Hippocampal formation (tissue), 2 donors: ENCODE data around the gene GSN.

Source experiments
- DNase-seq, 2 donors: peaks; one replicate each; lab custom pipeline; 2025; lab: John Stamatoyannopoulos, UW

GSN gene

DNA sequence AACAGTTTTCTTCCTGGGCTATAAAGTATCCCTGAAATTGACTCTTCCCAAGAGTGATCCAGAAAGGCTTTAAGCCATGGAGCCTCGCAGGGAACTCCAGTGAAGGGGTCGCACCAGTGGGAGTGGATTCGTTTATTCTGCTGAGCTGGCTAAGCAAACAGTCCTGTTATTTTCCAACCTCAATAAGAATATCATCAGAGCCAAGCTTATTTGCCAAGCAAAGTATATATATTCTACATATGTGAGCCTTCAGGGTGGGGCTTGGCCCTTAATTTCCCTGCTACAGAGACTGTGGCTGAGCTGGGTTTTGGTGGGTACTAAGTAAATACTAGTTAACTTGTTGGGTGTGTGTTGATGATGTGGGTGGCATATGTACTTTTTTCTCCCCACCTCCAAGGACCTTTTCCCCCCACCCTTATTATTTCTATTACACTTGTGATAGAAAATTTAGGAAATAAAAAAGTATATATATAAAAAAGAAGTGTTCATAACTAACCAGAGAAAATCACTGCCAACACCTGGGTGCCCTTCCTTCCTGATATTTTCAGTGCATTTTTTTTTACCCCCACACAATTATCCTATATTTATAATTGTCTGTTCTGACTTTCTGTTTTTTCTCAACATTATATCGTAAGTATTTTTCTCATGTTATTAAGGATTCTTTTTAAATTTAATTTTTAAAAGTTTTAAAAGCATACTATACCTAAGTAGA, 5.3 kb downstream of the GSN start:
- DNase-seq: no peak

DNA sequence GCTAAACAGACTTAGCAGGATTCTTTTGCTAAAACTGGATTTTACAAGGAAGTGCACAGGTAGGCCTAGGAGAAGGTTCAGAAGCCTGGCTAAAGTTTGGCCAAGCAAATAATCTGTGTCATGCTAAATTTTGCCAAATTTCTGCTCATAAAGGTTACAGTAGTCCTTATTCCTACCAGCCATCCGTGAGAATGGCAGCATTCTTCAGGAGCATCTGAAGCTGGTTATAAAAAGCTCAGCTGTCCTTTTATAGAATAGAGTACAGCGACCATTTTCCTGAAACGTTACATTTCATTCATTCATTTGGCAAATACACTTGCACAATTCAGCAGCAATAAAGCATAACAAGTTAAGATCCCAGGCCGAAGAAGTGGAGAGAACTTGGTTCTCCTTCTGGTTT, 6.9 kb downstream of the GSN start:
- no peak for DNase-seq

DNA sequence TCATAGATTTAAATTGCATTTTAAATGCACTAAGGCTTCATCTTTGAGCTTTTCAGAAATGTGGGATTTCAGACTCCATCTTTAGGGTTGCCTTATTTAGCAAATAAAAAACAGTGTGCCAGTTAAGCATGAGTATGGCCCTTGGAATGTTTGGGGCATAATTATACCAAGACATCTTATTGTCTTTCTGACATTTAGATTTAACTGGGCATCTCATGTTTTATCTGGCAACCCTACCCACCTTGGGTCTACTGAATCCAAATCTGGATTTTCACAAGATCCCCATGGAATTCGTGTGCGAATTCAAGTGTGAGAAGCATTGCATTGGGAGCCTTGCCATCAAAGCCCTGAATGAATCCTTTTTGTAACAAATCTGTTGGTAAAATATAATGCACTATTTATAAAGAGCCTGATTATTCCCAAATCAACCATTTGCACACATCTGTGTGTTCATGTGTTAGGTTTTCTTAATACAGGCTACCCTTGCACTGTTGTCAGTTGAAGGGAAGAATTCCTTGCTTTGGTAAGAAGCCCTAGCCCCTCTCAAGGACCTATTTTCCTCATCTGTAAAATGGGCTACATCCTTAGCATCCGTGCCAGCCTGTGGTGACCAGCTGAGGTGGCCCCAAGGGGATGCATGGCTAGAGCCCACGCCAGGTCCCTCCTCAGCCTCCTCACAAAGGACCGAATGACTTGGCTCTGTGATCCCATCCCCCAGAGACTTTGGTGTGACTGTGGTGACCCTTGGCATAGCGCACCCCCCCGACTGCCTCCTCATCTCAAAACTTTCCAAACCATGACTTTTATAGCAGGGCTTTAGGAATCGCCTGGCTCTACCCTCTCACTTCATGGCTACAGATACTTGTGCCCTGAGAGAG, 8.1 kb downstream of the GSN start:
- DNase-seq: no peak

DNA sequence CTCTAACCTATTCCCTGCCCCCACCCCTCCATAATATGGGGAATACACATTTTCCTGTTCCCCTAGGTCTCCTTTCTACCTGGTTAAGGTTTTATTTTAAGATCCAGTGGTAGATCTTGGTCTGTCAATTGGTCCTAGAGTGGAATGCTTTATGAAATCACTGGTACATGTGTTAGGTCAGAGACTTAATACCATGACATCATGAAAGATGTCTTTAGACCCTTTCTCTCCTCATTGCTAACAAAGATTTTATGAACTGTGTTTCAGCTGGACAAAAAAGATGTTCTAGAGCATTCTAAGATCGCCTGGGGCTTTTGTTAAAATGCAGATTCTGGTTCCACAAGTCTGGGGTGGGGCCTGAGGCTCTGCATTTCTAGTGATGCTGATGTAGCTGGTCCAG, 9.1 kb downstream of the GSN start:
- no peak for DNase-seq

DNA sequence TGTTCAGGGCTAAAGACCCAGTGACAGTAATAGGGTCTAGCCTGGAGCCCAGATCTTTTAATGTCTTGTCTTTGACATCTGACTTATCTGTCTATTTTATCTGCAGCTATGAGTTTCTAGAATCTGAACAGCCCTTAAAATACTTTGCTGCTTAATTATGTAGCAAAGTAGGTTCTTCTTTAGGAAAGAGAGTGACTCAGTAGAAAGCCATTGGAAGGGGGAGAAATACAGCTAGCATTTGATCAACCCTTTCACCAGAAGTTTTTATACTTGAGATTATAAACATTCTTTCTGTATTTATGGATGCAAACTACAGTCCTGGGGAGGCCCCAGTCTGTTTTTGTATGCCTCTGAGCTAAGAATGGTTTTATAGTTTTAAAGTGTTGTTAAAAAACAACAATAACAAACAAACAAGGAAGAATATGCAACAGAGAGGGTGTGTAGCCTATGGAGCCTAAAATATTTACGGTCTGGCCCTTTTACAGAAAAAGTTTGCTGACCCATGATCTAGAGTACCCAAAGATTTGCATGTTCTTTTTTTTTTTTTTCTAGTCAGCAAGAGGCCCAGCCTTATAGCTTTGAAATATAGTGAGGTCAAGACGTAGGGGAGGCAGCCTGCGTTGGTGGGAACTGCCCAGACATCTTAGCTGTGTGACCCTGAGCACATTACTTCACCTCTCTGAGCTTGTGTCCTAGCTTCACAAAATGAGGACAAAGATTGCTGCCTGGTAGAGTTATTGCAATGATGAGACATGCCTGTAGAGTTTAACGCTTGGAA, 9.7 kb downstream of the GSN start:
- DNase-seq: no peak

DNA sequence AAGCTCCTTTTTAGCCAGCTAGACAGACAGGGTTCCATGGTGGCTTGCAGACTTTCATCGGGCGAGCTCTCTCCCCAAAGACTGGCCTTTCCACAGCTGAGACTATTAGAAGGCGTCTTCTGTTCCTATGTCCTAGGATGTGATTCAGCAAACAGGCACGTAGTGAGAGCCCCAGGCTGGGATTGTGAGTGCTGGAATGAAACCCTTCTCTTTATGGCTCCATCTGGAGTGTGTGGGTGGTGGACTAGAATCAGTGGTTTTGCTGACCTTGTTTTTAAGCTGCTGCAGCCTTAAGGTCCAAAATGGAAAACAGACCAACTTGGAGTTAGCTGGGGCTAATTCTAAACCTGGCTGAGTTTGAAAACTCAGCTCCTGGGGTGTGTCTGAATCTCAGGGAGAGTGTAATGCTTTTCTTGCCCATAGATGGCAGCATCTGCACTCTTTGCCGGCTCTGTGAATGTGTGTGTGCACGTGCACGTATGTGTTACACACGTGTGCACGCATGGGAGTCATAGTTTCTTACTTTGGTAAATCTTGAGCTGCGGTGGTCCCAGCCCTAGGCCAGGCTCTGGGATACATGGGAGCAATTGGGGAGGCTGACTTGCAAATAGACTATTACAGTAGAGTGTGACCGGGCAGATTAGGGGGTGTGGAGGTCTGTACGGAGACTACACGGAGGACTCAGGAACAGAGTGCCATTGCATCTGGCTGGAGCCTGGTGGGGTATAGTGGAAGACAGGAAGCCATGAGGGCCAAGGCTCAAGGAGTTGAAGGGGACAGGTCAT, 10.7 kb downstream of the GSN start:
- DNase-seq: peak; percentile 48 to 50

DNA sequence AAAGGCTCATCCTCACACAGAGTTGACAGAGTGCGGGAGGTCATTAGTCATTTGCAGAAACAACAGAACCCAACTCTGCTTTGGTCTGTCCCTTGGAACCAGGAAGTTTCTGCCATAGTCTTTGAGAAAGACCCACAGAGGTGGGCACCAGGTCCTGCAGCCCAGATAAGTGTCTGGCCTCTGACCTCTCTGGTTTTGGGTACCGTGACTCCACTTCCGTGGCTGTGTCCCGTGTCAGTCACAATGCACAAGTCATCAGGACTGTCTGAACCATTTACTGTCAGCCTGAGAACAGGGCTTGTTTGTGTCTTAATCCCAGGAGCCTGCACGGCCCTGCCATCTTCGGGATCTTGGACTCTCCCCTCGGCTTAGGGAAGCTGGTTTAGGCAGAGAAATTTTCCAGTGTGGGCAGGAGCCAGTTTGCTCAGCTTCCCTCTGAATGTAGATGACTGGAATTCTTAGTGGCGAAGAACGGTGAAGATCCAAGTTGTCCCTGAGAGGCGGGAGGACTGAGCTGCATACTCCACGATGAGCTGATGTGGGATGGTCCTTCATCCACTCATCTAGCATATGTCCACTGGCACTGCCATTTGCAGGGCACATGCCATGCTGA, 11.9 kb downstream of the GSN start:
- DNase-seq: no peak

DNA sequence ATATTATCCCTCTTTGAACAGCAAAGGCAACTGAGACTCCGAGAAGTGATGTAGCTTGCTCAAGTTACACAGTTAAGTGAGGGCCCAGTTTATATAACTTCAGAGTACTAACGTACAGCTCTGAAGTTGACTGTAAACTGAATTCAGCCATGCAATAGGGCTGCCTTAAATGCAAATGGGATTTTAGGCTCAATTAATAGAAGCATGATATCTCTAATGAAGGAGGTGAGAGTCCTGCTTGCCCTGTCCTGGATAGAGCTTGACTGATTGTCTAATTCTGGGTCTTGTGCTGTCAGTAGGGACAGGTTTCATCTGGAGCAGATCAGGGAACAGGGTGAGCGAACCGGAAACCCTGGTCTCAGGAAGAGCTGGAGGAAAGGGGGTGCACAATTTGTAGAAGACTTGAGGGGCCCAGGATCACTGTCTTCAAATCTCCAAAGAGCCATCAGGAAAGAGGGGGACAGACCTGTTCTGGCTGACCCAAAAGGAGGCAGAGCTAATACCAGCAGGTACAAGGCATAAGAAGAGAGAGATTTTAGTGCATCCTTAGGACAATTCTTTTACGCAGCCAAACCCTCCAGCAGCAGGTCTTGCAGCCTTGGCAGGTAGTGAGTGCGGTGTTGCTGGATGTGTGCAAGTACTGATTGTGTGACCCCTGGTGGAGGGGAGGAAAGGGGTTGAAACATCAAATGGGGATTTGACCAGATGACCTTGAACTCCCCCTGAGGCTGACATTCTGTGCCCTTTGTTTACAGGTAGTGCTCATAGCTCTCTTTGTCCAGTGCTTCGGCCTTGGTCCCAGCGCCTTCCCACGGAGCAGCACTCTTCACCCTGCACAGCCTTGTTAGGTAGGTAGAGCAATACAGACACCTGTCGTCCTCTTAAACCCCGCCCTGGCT, 13.0 kb downstream of the GSN start:
- DNase-seq: no peak

DNA sequence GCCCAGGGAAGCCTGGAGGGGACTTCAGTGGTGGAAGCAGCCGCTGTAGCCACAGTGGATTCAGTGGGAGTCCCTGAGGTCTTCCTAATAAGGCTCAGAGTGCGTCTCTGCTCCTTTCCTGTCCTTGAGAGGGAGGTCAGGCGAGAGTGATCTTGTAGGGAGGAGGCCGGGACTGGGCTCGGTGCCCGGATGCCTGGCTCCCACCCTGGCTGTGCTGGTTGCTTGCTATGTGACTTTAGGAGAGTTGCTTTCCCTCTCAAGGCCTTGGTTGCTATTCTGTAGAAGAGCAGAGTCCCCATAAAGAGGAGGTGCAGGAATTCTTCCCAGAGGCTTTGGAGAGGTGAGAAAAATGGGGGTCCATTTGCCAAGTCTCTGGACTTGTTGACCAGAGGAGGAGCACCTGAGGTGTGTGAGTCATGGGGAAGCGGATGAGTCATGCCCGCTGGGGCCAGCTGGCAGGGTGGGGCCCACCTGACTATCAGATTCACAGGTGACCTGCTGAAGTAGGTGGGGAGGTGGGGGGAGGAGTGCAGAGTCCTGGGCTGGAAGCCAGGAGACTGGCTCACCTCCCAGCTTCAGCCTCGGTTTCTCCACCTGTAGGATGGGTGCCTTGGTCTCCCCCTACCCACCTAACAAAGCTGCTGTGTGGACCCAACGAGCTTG, 13.8 kb downstream of the GSN start:
- no peak for DNase-seq

DNA sequence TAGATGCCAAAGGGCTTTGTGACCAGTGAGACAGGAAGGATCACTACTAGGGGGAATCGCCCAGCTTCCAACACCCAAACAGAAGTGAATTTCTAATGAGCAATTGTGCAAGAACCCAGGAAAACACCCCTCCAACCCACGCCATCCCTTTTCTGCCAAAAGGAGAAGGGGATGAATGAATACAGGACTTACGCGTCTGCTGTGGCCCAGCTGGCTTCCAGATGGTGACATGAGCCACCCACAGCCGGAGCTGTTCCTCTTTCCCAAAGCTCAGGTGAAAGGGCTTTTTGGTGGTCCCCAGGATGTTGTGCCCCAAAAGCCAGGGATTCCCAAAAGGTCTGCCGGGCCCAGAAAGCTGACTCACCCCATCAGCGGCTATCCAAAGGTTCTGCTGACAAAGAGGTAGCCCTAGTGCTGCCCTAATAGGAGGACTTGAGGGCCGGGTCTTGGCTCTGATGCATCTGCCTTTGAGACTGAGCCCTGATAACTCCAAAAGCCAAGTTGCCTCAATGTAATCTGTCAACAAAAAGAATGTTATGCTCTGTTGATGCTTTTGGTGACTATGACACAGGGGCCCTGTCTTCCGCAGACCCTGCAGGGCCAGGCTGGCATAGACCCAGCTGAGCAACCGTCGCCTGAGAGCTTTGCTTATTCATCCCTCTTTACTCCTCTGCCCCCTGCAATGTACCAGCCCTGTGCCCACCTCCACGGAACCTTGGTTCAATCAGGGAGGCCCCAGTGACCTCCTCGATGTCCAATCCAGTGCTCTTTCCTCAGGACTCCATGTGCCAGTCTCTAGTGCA, 14.5 kb downstream of the GSN start:
- peak; percentile 41 to 67 for DNase-seq

DNA sequence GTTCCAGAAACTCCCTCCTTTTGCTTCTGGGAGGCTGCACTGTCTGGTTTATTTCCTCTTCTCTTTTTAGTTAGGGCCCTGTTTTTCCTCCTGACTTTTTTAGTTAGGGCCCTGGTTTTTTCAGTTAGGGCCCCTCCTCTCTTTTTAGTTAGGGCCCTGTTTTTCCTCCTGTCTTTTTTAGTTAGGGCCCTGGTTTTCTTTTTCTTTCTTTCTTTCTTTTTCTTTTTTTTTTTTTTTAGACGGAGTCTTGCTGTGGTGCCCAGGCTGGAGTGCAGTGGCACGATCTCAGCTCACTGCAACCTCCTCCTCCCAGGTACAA, 15.1 kb downstream of the GSN start:
- DNase-seq: peak in 1 of 2 donors; percentile 35

DNA sequence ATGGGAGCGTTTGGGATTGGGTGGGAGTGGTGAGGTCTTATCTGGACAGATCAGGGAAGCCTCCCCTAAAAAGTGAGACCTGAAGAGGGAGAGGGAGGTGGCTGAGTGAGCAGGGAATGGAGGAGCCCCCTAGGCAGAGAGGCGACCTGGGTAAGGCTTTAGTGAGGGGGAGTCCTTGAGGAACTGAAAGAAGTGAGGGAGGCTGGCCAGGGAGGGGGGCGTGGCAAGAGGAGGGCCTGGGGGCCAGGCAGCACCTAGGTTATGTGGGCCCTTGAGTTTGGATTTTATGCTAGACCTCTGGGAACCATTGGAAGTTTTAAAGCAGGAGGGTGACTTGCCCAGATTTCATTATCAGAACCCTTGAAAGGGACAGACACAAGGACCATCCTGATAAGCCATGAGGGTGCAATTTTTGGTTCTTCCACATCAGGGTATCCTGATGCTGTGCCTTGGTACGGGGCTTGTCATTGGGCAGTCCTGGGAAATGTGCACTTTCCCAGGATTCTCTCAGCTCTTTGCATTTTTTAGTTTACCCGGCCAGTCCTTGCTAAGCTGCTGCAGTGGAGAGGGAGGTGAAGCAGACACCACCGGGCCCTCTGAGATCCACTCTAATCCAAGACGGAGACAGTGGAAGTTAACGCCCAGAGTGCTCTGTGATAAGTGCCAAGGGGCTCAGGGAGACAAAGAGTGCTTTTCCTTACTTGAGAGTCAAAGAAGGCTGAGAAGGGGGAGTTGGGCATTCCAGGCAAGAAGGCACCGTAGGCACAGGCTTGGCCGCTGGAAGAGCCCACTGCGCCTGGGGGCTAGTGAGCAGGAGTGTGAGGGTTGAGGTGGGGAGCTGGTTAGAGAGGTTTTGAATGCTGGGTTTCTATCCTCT, 16.1 kb downstream of the GSN start:
- no peak for DNase-seq

DNA sequence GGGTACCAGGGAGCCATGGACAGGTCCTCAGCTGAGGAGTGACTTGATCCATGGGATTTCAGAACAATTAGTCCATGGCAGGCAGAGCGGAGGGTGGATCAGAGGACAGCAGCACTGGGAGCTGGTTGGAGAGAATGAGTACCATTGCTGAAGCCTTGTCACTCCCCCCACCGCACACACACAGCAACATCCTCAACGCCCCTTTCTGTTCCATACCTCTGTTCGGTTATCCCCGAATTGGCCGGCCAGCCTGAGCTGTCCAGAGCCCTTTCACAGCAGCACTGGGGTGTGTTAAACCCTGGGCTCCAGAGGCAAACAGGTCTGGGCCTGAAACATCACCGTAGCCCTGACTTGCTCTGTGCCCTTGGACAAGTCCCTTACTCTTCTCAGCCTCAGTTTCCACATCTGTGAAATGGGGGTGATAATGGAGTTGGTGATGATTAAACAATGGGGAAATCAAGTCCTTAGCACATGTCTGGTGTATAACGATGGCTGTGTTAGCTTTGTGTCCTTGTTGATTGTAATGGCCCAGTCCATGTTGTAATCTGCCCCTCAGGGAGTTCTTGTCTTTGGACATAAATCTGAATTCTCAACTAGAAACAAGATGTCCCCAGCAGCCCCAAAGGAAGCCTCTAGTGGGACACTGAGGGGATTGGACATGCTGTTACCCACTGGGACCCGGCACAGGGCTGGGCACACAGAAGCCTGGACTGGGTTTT, 16.9 kb downstream of the GSN start:
- no peak for DNase-seq

DNA sequence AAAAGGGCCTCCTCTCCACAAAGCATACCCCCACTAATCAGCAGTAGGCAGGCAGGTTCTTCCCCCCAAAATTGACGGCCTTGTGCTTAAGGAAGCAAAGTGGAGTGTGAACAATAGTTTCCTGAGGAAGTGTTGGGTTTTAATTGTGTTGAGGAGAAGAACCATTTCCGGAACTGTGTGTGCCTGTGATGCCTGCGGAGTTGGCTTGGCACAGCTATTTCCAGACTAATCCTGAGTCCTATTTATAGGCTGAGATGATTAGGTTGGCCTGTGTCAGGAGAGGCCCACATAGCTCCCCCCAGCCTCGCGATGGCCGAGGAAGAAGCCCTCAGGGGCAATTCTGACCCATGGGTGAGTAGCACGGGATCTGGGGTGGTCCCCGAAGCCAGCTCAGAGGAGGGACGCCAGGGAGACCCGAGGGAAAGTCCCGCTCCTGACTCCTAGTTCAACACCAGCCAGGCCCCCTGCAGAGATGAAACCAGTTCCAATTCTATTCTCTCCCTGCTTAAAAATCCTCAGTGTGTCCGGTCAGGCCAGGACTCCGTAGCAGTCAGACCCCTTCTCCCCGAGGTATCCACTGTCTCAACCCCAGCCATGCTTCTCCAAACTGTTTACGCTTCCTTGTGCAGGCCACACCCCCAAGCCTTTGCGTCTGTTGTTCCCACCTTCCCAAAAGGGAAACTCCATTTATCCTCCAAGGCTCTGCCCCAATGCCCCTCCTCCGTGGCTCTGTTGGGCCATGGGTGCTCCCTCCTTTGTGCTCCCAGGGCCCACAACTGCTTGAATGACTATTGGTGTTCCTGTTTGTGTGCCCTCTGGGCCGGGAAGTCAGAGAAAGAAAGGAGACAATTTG, 18.1 kb downstream of the GSN start:
- DNase-seq: peak in 1 of 2 donors; percentile 60

DNA sequence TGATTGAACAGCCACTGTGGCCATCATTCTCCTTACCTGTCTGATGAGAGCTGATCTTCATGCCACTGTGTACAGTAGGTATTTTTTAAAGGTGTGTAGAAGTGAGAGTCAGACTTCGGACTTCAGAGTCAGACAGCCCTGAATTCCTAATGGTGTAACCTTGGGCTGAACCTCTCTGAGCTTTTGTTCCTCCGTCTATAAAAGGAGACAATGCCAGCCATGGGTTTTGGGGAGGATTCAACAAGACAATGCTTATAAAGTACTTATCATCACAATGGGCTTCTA, 18.7 kb downstream of the GSN start:
- DNase-seq: peak in 1 of 2 donors; percentile 80

DNA sequence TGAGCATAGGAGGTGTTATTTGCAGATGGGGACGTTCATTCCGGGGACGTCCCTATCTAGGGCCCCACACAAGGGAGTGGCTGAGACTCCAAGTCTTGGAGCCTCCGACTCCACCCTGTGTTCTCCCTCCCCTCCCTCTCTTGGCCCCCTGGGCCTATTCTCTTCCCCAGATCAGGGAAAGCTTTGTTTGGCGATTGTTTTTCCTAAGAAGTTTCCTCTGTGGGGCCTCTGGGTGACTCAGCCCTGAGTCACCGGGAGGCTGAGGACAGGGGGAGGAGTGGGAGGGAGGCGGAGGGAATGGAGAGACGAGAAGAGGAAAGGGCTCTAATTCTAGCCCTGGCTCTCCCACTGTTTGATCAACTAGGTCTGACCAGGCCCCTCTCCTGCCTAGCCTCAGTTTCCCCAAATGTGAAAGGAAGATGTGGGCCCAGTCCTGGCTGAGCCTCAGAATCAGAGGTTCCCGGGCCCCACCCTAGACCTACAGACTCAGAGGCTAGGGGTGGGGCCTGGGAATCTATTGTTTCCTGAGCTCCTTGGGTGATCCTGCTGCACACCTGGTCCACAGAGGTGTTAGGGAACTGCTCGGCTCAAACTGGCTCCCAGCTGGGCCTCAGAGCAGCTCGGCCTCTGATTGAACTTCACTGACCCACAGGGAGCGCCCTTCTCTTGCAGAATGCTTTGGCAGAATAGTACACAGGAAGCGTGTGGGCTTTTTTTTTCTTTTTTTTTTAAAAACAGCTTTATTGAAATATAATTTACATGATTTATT, 19.2 kb downstream of the GSN start:
- DNase-seq: peak; percentile 66 to 81
